GM13977 (cell line): ENCODE results near the gene PALLD.

ENCODE experiments used
- DNase-seq: peaks from one replicate; pipeline ENCODE4 v3.0.0; 2012; ENCODE audit warnings: low spot score
- in situ Hi-C: fragments of 300-500 bp; cut with MboI; formaldehyde crosslinking; loops from one replicate; pipeline ENCODE4 v1.12.0; 2022; ENCODE audit warnings: low sequenced_read_pairs, low pct_unique_long_range_greater_than_20kb, mixed read lengths, inconsistent platforms; ENCODE audit not compliant: unreplicated experiment
- TF ChIP-seq, protein P1 (sequence below): IDR thresholded peaks from 2 replicates; pipeline ENCODE4 v1.5.1; 2012; ENCODE audit warnings: mild to moderate bottlenecking, control low read depth; ENCODE audit not compliant: insufficient read depth; ENCODE audit errors: extremely low read depth, missing control alignments

The PALLD gene

DNA sequence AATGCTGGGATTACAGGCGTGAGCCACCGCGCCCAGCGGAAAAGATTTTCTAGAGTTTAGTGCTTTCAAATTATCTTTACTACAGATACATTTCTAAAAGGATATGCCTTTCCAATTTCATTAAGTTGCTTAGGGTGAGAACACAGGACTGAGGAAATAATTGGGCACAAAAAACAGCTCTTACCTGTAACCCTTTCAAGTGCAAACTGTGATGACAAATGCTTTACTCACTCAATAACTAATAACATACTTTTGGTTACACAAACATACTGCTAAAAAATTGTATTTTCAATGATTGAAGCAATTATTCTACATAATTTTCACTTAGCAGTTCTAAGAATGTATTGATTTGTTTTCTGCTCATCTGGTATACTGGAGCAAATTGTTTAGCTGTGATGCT lies 40.2 kb downstream of the PALLD start:
- no peak for DNase-seq
- TF ChIP-seq, protein P1, sequence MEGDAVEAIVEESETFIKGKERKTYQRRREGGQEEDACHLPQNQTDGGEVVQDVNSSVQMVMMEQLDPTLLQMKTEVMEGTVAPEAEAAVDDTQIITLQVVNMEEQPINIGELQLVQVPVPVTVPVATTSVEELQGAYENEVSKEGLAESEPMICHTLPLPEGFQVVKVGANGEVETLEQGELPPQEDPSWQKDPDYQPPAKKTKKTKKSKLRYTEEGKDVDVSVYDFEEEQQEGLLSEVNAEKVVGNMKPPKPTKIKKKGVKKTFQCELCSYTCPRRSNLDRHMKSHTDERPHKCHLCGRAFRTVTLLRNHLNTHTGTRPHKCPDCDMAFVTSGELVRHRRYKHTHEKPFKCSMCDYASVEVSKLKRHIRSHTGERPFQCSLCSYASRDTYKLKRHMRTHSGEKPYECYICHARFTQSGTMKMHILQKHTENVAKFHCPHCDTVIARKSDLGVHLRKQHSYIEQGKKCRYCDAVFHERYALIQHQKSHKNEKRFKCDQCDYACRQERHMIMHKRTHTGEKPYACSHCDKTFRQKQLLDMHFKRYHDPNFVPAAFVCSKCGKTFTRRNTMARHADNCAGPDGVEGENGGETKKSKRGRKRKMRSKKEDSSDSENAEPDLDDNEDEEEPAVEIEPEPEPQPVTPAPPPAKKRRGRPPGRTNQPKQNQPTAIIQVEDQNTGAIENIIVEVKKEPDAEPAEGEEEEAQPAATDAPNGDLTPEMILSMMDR, result no peak
- in situ Hi-C loops, result no loop called here

DNA sequence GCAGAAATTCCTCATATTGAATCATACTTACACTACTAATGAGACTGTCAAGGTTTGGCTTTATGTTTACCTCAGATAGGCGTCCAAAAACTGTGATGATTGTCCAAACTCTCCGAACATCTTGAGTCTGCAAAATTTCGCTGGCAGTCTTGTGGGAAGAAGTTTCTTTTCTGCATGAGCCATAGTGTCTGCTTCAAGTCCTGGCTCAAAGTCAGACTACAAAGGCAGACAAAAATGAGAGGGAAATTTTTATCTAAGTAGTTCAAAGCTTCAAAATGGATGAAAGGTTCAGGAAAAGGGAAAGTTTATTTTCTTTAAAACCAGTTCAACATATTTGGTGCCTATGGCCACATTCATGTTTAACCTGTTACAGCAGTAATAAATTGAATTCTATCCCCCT lies 40.7 kb downstream of the PALLD start:
- in situ Hi-C loops, result no loop called here
- TF ChIP-seq, protein P1, result no peak
- DNase-seq, result no peak

DNA sequence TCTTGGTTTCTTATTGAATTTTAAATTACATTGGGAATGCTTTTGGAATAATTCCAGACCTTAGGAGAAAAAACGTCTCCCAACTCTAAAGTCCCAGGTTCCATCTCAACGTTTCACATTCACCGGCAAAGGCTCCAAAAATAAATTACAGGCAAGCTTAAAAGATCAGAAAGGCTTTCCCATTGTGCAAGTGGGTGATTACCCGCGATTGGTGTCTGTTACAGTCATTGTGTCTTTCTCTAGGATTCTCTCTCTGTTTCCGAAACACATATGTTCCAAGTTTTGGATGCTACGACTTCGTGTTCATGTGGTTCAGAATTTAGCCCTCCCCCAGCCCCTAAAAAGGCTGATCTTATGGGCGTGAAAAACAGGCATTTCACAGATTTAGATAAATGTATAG lies 41.8 kb downstream of the PALLD start:
- TF ChIP-seq, protein P1, result no peak
- in situ Hi-C loops, result no loop called here
- DNase-seq, result no peak

DNA sequence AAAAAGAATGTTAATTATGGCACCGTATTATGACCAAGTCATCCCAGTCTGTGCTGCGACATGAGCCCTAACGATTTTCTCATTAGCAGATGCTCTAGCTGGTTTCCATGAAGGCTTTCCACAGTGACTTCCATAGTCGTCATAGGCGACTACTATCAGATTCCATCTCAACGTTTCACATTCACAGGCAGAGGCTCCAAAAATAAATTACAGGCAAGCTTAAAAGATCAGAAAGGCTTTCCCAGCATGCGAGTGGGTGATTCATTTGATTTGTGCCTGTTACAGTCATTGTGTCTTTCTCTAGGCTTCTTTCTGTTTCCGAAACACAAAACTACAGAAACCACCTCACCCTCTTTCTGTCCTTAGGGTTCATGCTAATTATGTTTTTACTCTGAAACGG lies 43.2 kb downstream of the PALLD start:
- DNase-seq, result no peak
- in situ Hi-C loops, result no loop called here
- TF ChIP-seq, protein P1, result no peak

- DNase-seq, result no peak
- TF ChIP-seq, protein P1, result no peak
- in situ Hi-C loops, result no loop called here
Observed at GRCh38 chr4:168540503-168541265, 43.8 kb downstream of the PALLD start.

DNA sequence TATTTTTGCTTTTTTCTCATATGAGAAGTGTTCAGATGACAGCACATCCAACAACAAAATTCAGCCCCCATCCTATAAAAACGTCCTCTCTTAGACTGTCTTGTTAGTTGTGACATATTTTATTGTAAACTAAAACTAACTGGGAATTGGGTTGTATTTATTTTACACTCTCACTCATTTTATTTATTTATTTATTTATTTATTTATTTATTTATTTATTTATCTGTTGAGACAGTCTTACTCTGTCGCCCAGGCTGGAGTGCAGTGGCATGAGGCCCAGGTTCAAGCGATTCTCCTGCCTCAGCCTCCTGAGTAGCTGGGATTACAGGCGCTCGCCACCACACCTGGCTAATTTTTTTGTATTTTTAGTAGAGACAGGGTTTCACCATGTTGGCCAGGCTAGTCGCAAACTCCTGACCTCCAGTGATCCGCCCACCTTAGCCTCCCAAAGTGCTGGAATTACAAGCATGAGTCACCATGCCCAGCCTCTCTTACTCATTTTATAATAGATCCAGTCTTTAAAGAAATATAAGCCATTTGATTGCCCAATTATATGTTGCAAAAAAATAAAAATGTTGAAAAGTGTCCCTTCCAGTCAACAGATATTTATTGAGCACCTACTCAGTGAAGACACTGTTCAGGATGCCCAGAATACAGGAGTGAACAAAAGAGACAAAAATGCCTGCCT lies 44.6 kb downstream of the PALLD start:
- no peak for DNase-seq
- in situ Hi-C loops, result no loop called here
- TF ChIP-seq, protein P1, result no peak
